HCT116 (cell line): Measurements from ENCODE around the gene OR2T1. TPM values are rescaled to one million over a fixed set of nuclear protein-coding genes. Genes with fewer than 3 reads are reported as not detected.
"Not testable (repeated sequence)": the region's sequence is repeated elsewhere in the genome, so short reads cannot be mapped to it uniquely, and the experiment has no call there.

Experiments
- ATAC-seq: fragments of 200-7000 bp; cut with Tn5 transposase; 2 replicates; pipeline ENCODE4 v1.9.1; 2020; ENCODE audit warnings: mild to moderate bottlenecking, moderate library complexity
- BruUV-seq: library from RNA; stranded (reverse); fragments of 400-500 nt; replicated peaks from 2 replicates; lab custom pipeline; 2021; lab: Mats Ljungman, UMichigan
- CTCF ChIA-PET: fragments of 300-600 bp; sonication (Branson Sonifier 250); formaldehyde crosslinking; loops from one replicate; lab custom pipeline; 2021; ENCODE audit warnings: antibody characterized with exemption; lab: Charles Lee
- POLR2A ChIA-PET: fragments of 300-600, 350-600 bp; sonication (Branson Sonifier 250); formaldehyde crosslinking; loops from one replicate; lab custom pipeline; 2021; ENCODE audit warnings: antibody characterized with exemption; lab: Charles Lee
- RAD21 ChIA-PET, 2 experiments: fragments of 300-600 bp; sonication (Branson Sonifier 250); formaldehyde crosslinking; loops; one replicate each; lab custom pipeline; 2023; ENCODE audit warnings: low total read pairs in 2 of 2; ENCODE audit not compliant: uncharacterized antibody in 2 of 2, unreplicated experiment in 2 of 2, low non-redundant PET in 1 of 2; lab: Charles Lee
- DNase-seq: peaks from one replicate; pipeline ENCODE4 v3.0.0-alpha.2; 2010; ENCODE audit warnings: low read depth, low spot score
- H2AFZ ChIP-seq: fragments of 200-600 bp; shearing (Covaris generic), sonication (generic); 2 replicates; pipeline ENCODE4 v1.6.1; 2017; ENCODE audit warnings: low read depth, mixed run types, mixed read lengths, antibody characterized with exemption, low read length; ENCODE audit not compliant: poor library complexity, severe bottlenecking
- H3K27ac ChIP-seq: 2 replicates; pipeline ENCODE4 v1.5.1; 2012; ENCODE audit warnings: low read depth, low read length
- H3K27me3 ChIP-seq: fragments of 200-600 bp; sonication (generic); 2 replicates; pipeline ENCODE4 v1.6.1; 2016; ENCODE audit warnings: mixed run types, low read length, mixed read lengths; ENCODE audit not compliant: insufficient read depth
- H3K36me3 ChIP-seq, 2 experiments: fragments of 200-500 bp in 1 of 2; fragments of 200-600 bp in 1 of 2; sonication (Bioruptor generic) in 1 of 2; sonication (generic) in 1 of 2; 2 replicates each; pipeline versions ENCODE4 v1.5.1 to v1.6.1; 2014 to 2016; ENCODE audit warnings: low read length in 2 of 2, inconsistent platforms in 1 of 2, mixed read lengths in 1 of 2, mixed run types in 1 of 2; ENCODE audit not compliant: insufficient read depth in 2 of 2, control insufficient read depth in 1 of 2
- H3K4me1 ChIP-seq, 2 experiments: fragments of 200-600 bp in 1 of 2; sonication (generic) in 1 of 2; 2 replicates each; pipeline versions ENCODE4 v1.5.1 to v1.6.1; 2012 to 2017; ENCODE audit warnings: low read length in 2 of 2, inconsistent platforms in 1 of 2, mild to moderate bottlenecking in 1 of 2, mixed read lengths in 1 of 2, mixed run types in 1 of 2, moderate library complexity in 1 of 2; ENCODE audit not compliant: insufficient read depth in 2 of 2, control insufficient read depth in 1 of 2
- H3K4me2 ChIP-seq: fragments of 200-600 bp; sonication (generic); 2 replicates; pipeline ENCODE4 v1.6.1; 2017; ENCODE audit warnings: mixed run types, low read length, mixed read lengths
- H3K4me3 ChIP-seq, 2 experiments: fragments of 200-600 bp in 1 of 2; sonication (generic) in 1 of 2; replicated peaks in 1 of 2; 2 replicates each; pipeline ENCODE4 v1.5.1; 2011 to 2016; ENCODE audit warnings: low read length in 2 of 2, control low read depth in 1 of 2, low read depth in 1 of 2, mild to moderate bottlenecking in 1 of 2, mixed read lengths in 1 of 2, mixed run types in 1 of 2
- H3K79me2 ChIP-seq: fragments of 200-600 bp; sonication (generic); 2 replicates; pipeline ENCODE4 v1.6.1; 2017; ENCODE audit warnings: mild to moderate bottlenecking, mixed run types, low read length, moderate library complexity, mixed read lengths; ENCODE audit not compliant: insufficient read depth
- H3K9ac ChIP-seq: fragments of 200-600 bp; sonication (generic); 2 replicates; pipeline ENCODE4 v1.6.1; 2016; ENCODE audit warnings: low read length, mixed read lengths
- H3K9me2 ChIP-seq: fragments of 200-600 bp; sonication (generic), shearing (Covaris generic); 2 replicates; pipeline ENCODE4 v1.6.1; 2017; ENCODE audit warnings: mixed run types, mild to moderate bottlenecking, moderate library complexity; ENCODE audit not compliant: insufficient read depth
- H3K9me3 ChIP-seq, 2 experiments: fragments of 200-500 bp in 1 of 2; fragments of 200-600 bp in 1 of 2; sonication (Bioruptor generic) in 1 of 2; sonication (generic) in 1 of 2; 2 replicates each; pipeline ENCODE4 v1.6.1; 2014 to 2017; ENCODE audit warnings: low read length in 2 of 2, mixed read lengths in 2 of 2, inconsistent platforms in 1 of 2, low read depth in 1 of 2, mild to moderate bottlenecking in 1 of 2, mixed run types in 1 of 2, moderate library complexity in 1 of 2; ENCODE audit not compliant: control insufficient read depth in 1 of 2, insufficient read depth in 1 of 2
- H4K20me1 ChIP-seq: fragments of 200-600 bp; sonication (generic), shearing (Covaris generic); 2 replicates; pipeline ENCODE4 v1.6.1; 2017; ENCODE audit warnings: mixed run types, mild to moderate bottlenecking, moderate library complexity; ENCODE audit not compliant: insufficient read depth
- intact Hi-C: fragments of 100-400 bp; cut with micrococcal nuclease; formaldehyde crosslinking; loops from 2 replicates; pipeline ENCODE4 v1.10.0; 2022
- total RNA-seq: library from RNA; stranded (reverse); gene quantifications from one replicate; pipeline ENCODE4 v1.2.1, GENCODE V29; 2021; ENCODE audit not compliant: unreplicated experiment

The OR2T1 gene
- total RNA-seq, 1 experiment from 2014 or later: not detected

- H3K27me3 ChIP-seq, DNase-seq, intact Hi-C loops, CTCF ChIA-PET, H4K20me1 ChIP-seq, ATAC-seq, H3K4me2 ChIP-seq, H3K9me3 ChIP-seq, RAD21 ChIA-PET, H3K4me1 ChIP-seq, H3K36me3 ChIP-seq, H3K79me2 ChIP-seq, H3K9ac ChIP-seq, H3K27ac ChIP-seq, H3K4me3 ChIP-seq, H3K9me2 ChIP-seq, H2AFZ ChIP-seq, POLR2A ChIA-PET, BruUV-seq: not testable (repeated sequence)
These were observed 41.8 kb downstream of the OR2T1 start for GRCh38 chr1:248444603-248445002.

- RAD21 ChIA-PET, H3K4me3 ChIP-seq, H3K79me2 ChIP-seq, H3K9me3 ChIP-seq, H2AFZ ChIP-seq, ATAC-seq, H3K9me2 ChIP-seq, DNase-seq, POLR2A ChIA-PET, intact Hi-C loops, H4K20me1 ChIP-seq, H3K36me3 ChIP-seq, H3K27ac ChIP-seq, H3K9ac ChIP-seq, H3K27me3 ChIP-seq, H3K4me2 ChIP-seq, BruUV-seq, H3K4me1 ChIP-seq, CTCF ChIA-PET: not testable (repeated sequence)
These were observed 42.6 kb downstream of the OR2T1 start, which contains the start of gene OR2T2 for GRCh38 chr1:248445399-248445798. TSS of gene OR2T2 (plus strand) at chr1:248445637. CDS start at chr1:248452798, 7,161 bp downstream.

- RAD21 ChIA-PET, H3K27ac ChIP-seq, DNase-seq, H3K36me3 ChIP-seq, H2AFZ ChIP-seq, intact Hi-C loops, H3K4me2 ChIP-seq, H3K9me2 ChIP-seq, H3K27me3 ChIP-seq, H3K4me3 ChIP-seq, H3K4me1 ChIP-seq, BruUV-seq, H4K20me1 ChIP-seq, H3K79me2 ChIP-seq, CTCF ChIA-PET, H3K9me3 ChIP-seq, POLR2A ChIA-PET, ATAC-seq, H3K9ac ChIP-seq: not testable (repeated sequence)
These were observed 45.7 kb downstream of the OR2T1 start for GRCh38 chr1:248448409-248449074.

GRCh38 chr1:248449821-248450465 lies 47.1 kb downstream of the OR2T1 start:
- BruUV-seq, H3K9me2 ChIP-seq, H3K79me2 ChIP-seq, CTCF ChIA-PET, H3K4me3 ChIP-seq, H3K27ac ChIP-seq, H3K36me3 ChIP-seq, H3K9ac ChIP-seq, ATAC-seq, H3K27me3 ChIP-seq, RAD21 ChIA-PET, H3K9me3 ChIP-seq, DNase-seq, H2AFZ ChIP-seq, POLR2A ChIA-PET, intact Hi-C loops, H3K4me1 ChIP-seq, H4K20me1 ChIP-seq, H3K4me2 ChIP-seq: not testable (repeated sequence)
